Endothelial cell of umbilical vein (primary cell): ENCODE data around the gene EML1. TPM values are rescaled to one million over a fixed set of nuclear protein-coding genes. Genes with fewer than 3 reads are reported as not detected.
"Not testable (repeated sequence)": the region's sequence is repeated elsewhere in the genome, so short reads cannot be mapped to it uniquely, and the experiment has no call there.

Experiments
- BruUV-seq: library from RNA; stranded (reverse); fragments of 400-500 nt; replicated peaks from 2 replicates; lab custom pipeline; 2021; lab: Mats Ljungman, UMichigan
- CTCF ChIA-PET: fragments of 300-600, 350-600 bp; sonication (Branson Sonifier 250); formaldehyde crosslinking; loops from one replicate; lab custom pipeline; 2021; ENCODE audit warnings: antibody characterized with exemption, inconsistent platforms; lab: Charles Lee
- POLR2A ChIA-PET: fragments of 300-600, 350-600 bp; sonication (Branson Sonifier 250); formaldehyde crosslinking; loops from one replicate; lab custom pipeline; 2021; ENCODE audit warnings: antibody characterized with exemption, inconsistent platforms; lab: Charles Lee
- DNase-seq: peaks from one replicate; pipeline ENCODE4 v3.0.0-alpha.2; 2011; ENCODE audit warnings: low read depth, low spot score
- FAIRE-seq: peaks from 2 replicates; lab custom pipeline; 2011; peaks lifted over from hg19 to GRCh38; lab: Jason Lieb, UNC
- H2AFZ ChIP-seq: 2 replicates; pipeline ENCODE4 v1.6.0; 2012; ENCODE audit warnings: low read depth, low read length, control low read depth, inconsistent platforms
- H3K27ac ChIP-seq: 2 replicates; pipeline ENCODE4 v1.5.1; 2011; ENCODE audit warnings: low read depth, mild to moderate bottlenecking, control low read depth, low read length, moderate library complexity; ENCODE audit not compliant: insufficient read depth
- H3K27me3 ChIP-seq, 2 experiments: 2 replicates each; pipeline versions ENCODE4 v1.6.0 to v1.6.1; 2011; ENCODE audit warnings: low read length in 2 of 2, mixed read lengths in 1 of 2; ENCODE audit not compliant: control insufficient read depth in 2 of 2, insufficient read depth in 2 of 2
- H3K36me3 ChIP-seq, 2 experiments: 2 replicates in 1 of 2; 3 replicates in 1 of 2; pipeline ENCODE4 v1.5.1; 2011; ENCODE audit warnings: low read length in 2 of 2, mild to moderate bottlenecking in 1 of 2, moderate library complexity in 1 of 2; ENCODE audit not compliant: control insufficient read depth in 2 of 2, insufficient read depth in 2 of 2; ENCODE audit errors: extremely low read depth in 1 of 2
- H3K4me1 ChIP-seq: 3 replicates; pipeline ENCODE4 v1.5.1; 2011; ENCODE audit warnings: mild to moderate bottlenecking, low read length; ENCODE audit not compliant: control insufficient read depth, insufficient read depth; ENCODE audit errors: extremely low read depth
- H3K4me2 ChIP-seq: 2 replicates; pipeline ENCODE4 v1.6.1; 2011; ENCODE audit warnings: low read length, control low read depth, mixed read lengths; ENCODE audit not compliant: insufficient read depth
- H3K4me3 ChIP-seq, 3 experiments: fragments of 200-600 bp in 1 of 3; sonication (generic), shearing (Covaris generic) in 1 of 3; replicated peaks in 1 of 3; 2 replicates each; pipeline ENCODE4 v1.5.1; 2011 to 2016; ENCODE audit warnings: control low read depth in 3 of 3, low read length in 3 of 3, mild to moderate bottlenecking in 2 of 3, inconsistent platforms in 1 of 3, low read depth in 1 of 3, moderate library complexity in 1 of 3; ENCODE audit not compliant: insufficient read depth in 1 of 3
- H3K79me2 ChIP-seq: 2 replicates; pipeline ENCODE4 v1.6.0; 2012; ENCODE audit warnings: low read length, inconsistent platforms; ENCODE audit not compliant: control insufficient read depth, insufficient read depth
- H3K9ac ChIP-seq: replicated peaks from 2 replicates; pipeline ENCODE3; 2011; ENCODE audit warnings: low read length, control low read depth; ENCODE audit not compliant: insufficient read depth; ENCODE audit errors: extremely low read depth
- H3K9me1 ChIP-seq: replicated peaks from 3 replicates; pipeline ENCODE4 v1.6.0; 2011; ENCODE audit warnings: mild to moderate bottlenecking, low read length; ENCODE audit not compliant: control insufficient read depth, insufficient read depth; ENCODE audit errors: extremely low read depth
- H3K9me3 ChIP-seq: replicated peaks from 2 replicates; pipeline ENCODE4 v1.5.1; 2012; ENCODE audit warnings: low read length, inconsistent platforms; ENCODE audit not compliant: control insufficient read depth, insufficient read depth
- H4K20me1 ChIP-seq: replicated peaks from 2 replicates; pipeline ENCODE3; 2011; ENCODE audit warnings: mild to moderate bottlenecking, low read length; ENCODE audit not compliant: control insufficient read depth, insufficient read depth; ENCODE audit errors: extremely low read depth
- CTCF ChIP-seq, 2 donors: IDR thresholded peaks; 1 replicate in 1 of 2; 2 replicates in 1 of 2; pipeline ENCODE4 v1.5.1; 2011; ENCODE audit warnings: low read length in 2 of 2, mild to moderate bottlenecking in 2 of 2, moderate library complexity in 2 of 2, control low read depth in 1 of 2, inconsistent platforms in 1 of 2, low read depth in 1 of 2; ENCODE audit not compliant: insufficient read depth in 1 of 2; ENCODE audit errors: extremely low read depth in 1 of 2
- EZH2 ChIP-seq: IDR thresholded peaks from 2 replicates; pipeline ENCODE4 v1.6.1; 2012; ENCODE audit warnings: borderline replicate concordance, low read depth, mild to moderate bottlenecking, moderate library complexity, low read length, inconsistent platforms; ENCODE audit not compliant: severe bottlenecking
- FOS ChIP-seq: IDR thresholded peaks from 2 replicates; pipeline ENCODE4 v1.6.1; 2011; ENCODE audit warnings: mild to moderate bottlenecking, low read length, moderate library complexity, borderline replicate concordance; ENCODE audit not compliant: insufficient read depth
- GATA2 ChIP-seq: IDR thresholded peaks from 2 replicates; pipeline ENCODE4 v1.7.0; 2011; ENCODE audit warnings: low read depth, mild to moderate bottlenecking, moderate library complexity, mixed read lengths, low read length; ENCODE audit not compliant: insufficient read length, insufficient read depth
- JUN ChIP-seq: IDR thresholded peaks from 2 replicates; pipeline ENCODE4 v1.6.1; 2011; ENCODE audit warnings: borderline replicate concordance, low read depth; ENCODE audit not compliant: insufficient read length, insufficient read depth
- MAX ChIP-seq: IDR thresholded peaks from 2 replicates; pipeline ENCODE4 v1.6.1; 2011; ENCODE audit not compliant: insufficient read depth, insufficient read length
- MYC ChIP-seq: IDR thresholded peaks from one replicate; pipeline ENCODE4 v1.6.1; 2011; ENCODE audit warnings: mild to moderate bottlenecking, low read depth, low read length
- POLR2A ChIP-seq: IDR thresholded peaks from 2 replicates; pipeline ENCODE4 v1.6.1; 2012; ENCODE audit warnings: low read depth, mild to moderate bottlenecking, control low read depth, low read length
- POLR2AphosphoS5 ChIP-seq: IDR thresholded peaks from 2 replicates; pipeline ENCODE4 v1.6.1; 2012; ENCODE audit warnings: low read depth, mild to moderate bottlenecking, control low read depth, low read length, moderate library complexity; ENCODE audit not compliant: insufficient read depth
- dilution Hi-C: fragments of 300-500 bp; cut with MboI; formaldehyde crosslinking; loops from one replicate; pipeline ENCODE4 v1.15.0; 2019; ENCODE audit warnings: low sequenced_read_pairs; ENCODE audit not compliant: extremely low pct_ligation_motif_present
- intact Hi-C: fragments of 100-400 bp; cut with micrococcal nuclease; formaldehyde crosslinking; loops from one replicate; pipeline ENCODE4 v1.10.0; 2022
- polyA plus RNA-seq, 4 experiments: library from polyadenylated mRNA; depleted of rRNA in 3 of 4; stranded (reverse) in 3 of 4; unstranded in 1 of 4; fragments of >200 nt; gene quantifications; 2 replicates each; pipeline versions ENCODE4 v1.2.1 to v1.2.3, GENCODE V29; 2011 to 2012; ENCODE audit warnings: missing spikeins in 1 of 4
- total RNA-seq: library from RNA; stranded (reverse); gene quantifications from 2 replicates; pipeline ENCODE4 v1.2.3, GENCODE V29; 2021

Gene EML1
- total and polyA plus RNA-seq, 2 donors (not counting 3 experiments of a cell fraction or from before 2014, with no cell fraction given) = 22.9 to 33.0 TPM

GRCh38 chr14:99760817-99761216 is 32.4 kb upstream of the EML1 start:
- Histone ChIP-seq H3K27me3 (no peaks in the 10 kb centered on the region), H3K4me2 (no peak overlapping the region), H3K9ac (no peak overlapping the region), H3K4me1 (peaks cover 35% of the 10 kb centered on the region), H3K9me3 (no peaks in the 10 kb centered on the region), H2AFZ (no peak overlapping the region), H3K9me1 (no peaks in the 10 kb centered on the region), H3K27ac (no peak overlapping the region), H3K4me3 (no peak overlapping the region), H3K36me3 (no peaks in the 10 kb centered on the region), H4K20me1 (no peaks in the 10 kb centered on the region), H3K79me2 (no peaks in the 10 kb centered on the region)
- TF ChIP-seq MYC = no peak
- no peak for TF ChIP-seq JUN
- no peak for TF ChIP-seq CTCF (IDR thresholded peaks at IDR 0.05; ENCODE audit: extremely low read depth in 1 of 2, insufficient read depth in 1 of 2, low read depth in 1 of 2, low read length in 2 of 2)
- no peak for TF ChIP-seq FOS
- no peak for TF ChIP-seq POLR2AphosphoS5
- TF ChIP-seq EZH2 = no peak
- TF ChIP-seq POLR2A = no peak
- TF ChIP-seq GATA2 = no peak
- TF ChIP-seq MAX = no peak
- FAIRE-seq (peak; percentile 37), DNase-seq (no peak)
- intact Hi-C loops (no loop called here), dilution Hi-C loops (no loop called here)
- ChIA-PET CTCF (interaction anchor here (2.4 to 4.1 kb wide), 2 partner anchors 31 to 32 kb away, joined by 10 to 25 read pairs; partner anchors contain the start of gene EML1), POLR2A (no interaction called here)
- BruUV-seq = no TSS peak

GRCh38 chr14:99762911-99763310 is 30.3 kb upstream of the EML1 start:
- BruUV-seq, H3K27me3 ChIP-seq, H3K4me3 ChIP-seq, DNase-seq, H4K20me1 ChIP-seq, FAIRE-seq, H3K27ac ChIP-seq, H2AFZ ChIP-seq, intact Hi-C loops, H3K4me2 ChIP-seq, POLR2A ChIA-PET, H3K9me3 ChIP-seq, H3K36me3 ChIP-seq, dilution Hi-C loops, H3K79me2 ChIP-seq, H3K9me1 ChIP-seq, H3K9ac ChIP-seq: not testable (repeated sequence)
- CTCF ChIA-PET = interaction anchor here (1.6 kb wide), 1 partner anchor 10 kb away, joined by 4 read pairs; no protein-coding TSS in a partner anchor
- H3K4me1 ChIP-seq = peaks cover 15% of the 10 kb centered on the region
